ENCODE data around the gene APH1A.

Gene APH1A

GRCh38 chr1:150236614-150237100, 32.2 kb downstream of the APH1A start:
- DNase-seq (ENCODE audit: low spot score) (no peak), ATAC-seq (ENCODE audit: low read depth) (no peak)
- H3K36me3 ChIP-seq (ENCODE audit: low read depth) = peaks cover 2% of the 10 kb centered on the region
- TF ChIP-seq, protein P1, sequence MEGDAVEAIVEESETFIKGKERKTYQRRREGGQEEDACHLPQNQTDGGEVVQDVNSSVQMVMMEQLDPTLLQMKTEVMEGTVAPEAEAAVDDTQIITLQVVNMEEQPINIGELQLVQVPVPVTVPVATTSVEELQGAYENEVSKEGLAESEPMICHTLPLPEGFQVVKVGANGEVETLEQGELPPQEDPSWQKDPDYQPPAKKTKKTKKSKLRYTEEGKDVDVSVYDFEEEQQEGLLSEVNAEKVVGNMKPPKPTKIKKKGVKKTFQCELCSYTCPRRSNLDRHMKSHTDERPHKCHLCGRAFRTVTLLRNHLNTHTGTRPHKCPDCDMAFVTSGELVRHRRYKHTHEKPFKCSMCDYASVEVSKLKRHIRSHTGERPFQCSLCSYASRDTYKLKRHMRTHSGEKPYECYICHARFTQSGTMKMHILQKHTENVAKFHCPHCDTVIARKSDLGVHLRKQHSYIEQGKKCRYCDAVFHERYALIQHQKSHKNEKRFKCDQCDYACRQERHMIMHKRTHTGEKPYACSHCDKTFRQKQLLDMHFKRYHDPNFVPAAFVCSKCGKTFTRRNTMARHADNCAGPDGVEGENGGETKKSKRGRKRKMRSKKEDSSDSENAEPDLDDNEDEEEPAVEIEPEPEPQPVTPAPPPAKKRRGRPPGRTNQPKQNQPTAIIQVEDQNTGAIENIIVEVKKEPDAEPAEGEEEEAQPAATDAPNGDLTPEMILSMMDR (IDR thresholded peaks at IDR 0.05; ENCODE audit: poor library complexity, severe bottlenecking) = peak; percentile 43
- H3K4me1 ChIP-seq (ENCODE audit: insufficient read depth, poor library complexity, severe bottlenecking) = peaks cover 6% of the 10 kb centered on the region
- no peaks in the 10 kb centered on the region for H3K27me3 ChIP-seq (ENCODE audit: insufficient read depth, poor library complexity, severe bottlenecking)
- H3K9me3 ChIP-seq (ENCODE audit: severe bottlenecking) = no peaks in the 10 kb centered on the region
- peak overlapping the region; percentile 79 for H3K27ac ChIP-seq (ENCODE audit: poor library complexity, severe bottlenecking)
- peak overlapping the region; percentile 67 for H3K4me3 ChIP-seq (ENCODE audit: severe bottlenecking)

DNA sequence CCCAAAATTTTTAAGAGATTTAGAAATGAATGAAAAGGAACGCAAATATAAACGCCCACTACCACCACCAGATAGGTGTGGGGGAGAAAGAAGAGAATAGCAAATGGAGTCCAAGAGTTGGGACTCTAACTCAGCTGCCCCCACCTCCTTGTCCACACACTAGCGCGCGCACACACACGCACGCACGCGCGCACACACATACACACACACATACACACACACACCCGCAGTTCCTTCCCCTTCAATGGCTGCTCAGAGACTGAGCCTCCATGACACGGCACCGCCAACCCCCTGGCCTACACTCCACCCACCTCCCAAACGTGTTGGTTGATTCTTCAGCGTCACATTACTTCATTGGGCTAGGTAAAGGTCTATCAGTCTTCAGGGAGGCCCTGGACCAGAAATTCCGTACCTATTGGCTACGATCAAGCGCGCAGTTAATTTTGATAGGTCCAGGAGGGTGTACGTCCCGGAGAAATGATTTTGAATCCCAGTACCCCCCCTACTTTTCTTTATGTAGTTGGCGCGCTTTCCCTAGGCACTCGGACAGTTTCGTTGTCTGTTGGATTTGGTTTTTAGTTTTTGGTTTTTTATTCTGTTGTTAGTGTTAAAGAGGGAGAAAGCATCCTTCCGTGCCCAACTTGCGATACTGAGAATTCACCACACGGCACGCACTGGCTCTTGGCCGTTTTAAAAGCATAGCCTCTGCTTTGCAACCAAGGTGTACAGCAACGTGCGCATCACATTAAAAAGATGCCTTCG, 32.8 kb downstream of the APH1A start, which contains the start of gene ANP32E:
TSS of gene ANP32E (minus strand) at position 261 of the 762 bp plus-strand sequence. CDS start 326 bp downstream, outside the sequence.
- peak; percentile 95 for ATAC-seq (ENCODE audit: low read depth)
- H3K9me3 ChIP-seq (ENCODE audit: severe bottlenecking) = no peaks in the 10 kb centered on the region
- H3K36me3 ChIP-seq (ENCODE audit: low read depth) = peaks cover 8% of the 10 kb centered on the region
- peak within 1 kb of the TSS; percentile 79 for H3K27ac ChIP-seq (ENCODE audit: poor library complexity, severe bottlenecking)
- TF ChIP-seq, protein P1 (IDR thresholded peaks at IDR 0.05; ENCODE audit: poor library complexity, severe bottlenecking) = no peak
- peaks cover 6% of the 10 kb centered on the region for H3K4me1 ChIP-seq (ENCODE audit: insufficient read depth, poor library complexity, severe bottlenecking)
- DNase-seq (ENCODE audit: low spot score) = peak; percentile 92
- H3K27me3 ChIP-seq (ENCODE audit: insufficient read depth, poor library complexity, severe bottlenecking) = no peaks in the 10 kb centered on the region
- H3K4me3 ChIP-seq (ENCODE audit: severe bottlenecking) = peak within 1 kb of the TSS; percentile 67

DNA sequence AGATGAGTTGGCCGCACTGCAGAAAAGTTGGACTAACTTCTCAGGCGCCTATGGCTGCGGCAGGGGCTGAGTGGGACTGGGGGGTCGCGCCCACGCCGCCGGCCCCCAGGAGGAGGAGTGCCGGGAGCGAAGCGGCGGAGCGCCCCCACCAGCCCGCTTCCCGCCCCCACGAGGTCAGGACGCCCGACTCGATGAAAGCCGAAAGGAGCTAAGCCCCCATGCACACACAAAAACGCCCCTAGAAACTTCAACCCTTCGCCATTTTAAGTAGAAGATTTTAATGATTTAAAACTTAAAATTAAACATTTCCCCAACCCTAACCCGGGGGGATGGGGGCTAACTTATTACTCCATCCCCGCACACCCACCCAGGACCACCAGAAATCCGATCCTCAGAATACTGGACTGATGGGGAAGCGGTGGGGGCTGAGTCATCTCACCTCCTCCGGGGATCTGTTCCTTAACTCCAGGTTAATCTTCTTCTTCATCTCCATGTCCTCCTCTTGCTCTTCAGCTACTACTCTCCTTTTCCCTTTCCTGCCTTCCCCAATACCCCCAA, 33.4 kb downstream of the APH1A start:
- Histone ChIP-seq H3K36me3 (ENCODE audit: low read depth) (peaks cover 13% of the 10 kb centered on the region), H3K4me1 (ENCODE audit: insufficient read depth, poor library complexity, severe bottlenecking) (peaks cover 6% of the 10 kb centered on the region), H3K27ac (ENCODE audit: poor library complexity, severe bottlenecking) (peak overlapping the region; percentile 79), H3K9me3 (ENCODE audit: severe bottlenecking) (no peaks in the 10 kb centered on the region), H3K27me3 (ENCODE audit: insufficient read depth, poor library complexity, severe bottlenecking) (no peaks in the 10 kb centered on the region), H3K4me3 (ENCODE audit: severe bottlenecking) (peak overlapping the region; percentile 67)
- no peak for DNase-seq (ENCODE audit: low spot score)
- no peak for ATAC-seq (ENCODE audit: low read depth)
- TF ChIP-seq, protein P1 (IDR thresholded peaks at IDR 0.05; ENCODE audit: poor library complexity, severe bottlenecking) = peak; percentile 8

- TF ChIP-seq, protein P1 (IDR thresholded peaks at IDR 0.05; ENCODE audit: poor library complexity, severe bottlenecking) = no peak
- ATAC-seq (ENCODE audit: low read depth) = peak; percentile 37
Observed at GRCh38 chr1:150234566-150235293, 34.1 kb downstream of the APH1A start.

More at GRCh38 chr1:150234566-150235293, 34.1 kb downstream of the APH1A start:
- peak overlapping the region; percentile 67 for H3K4me3 ChIP-seq (ENCODE audit: severe bottlenecking)
- peaks cover 20% of the 10 kb centered on the region for H3K36me3 ChIP-seq (ENCODE audit: low read depth)
- DNase-seq (ENCODE audit: low spot score) = peak; percentile 77
- H3K27ac ChIP-seq (ENCODE audit: poor library complexity, severe bottlenecking) = peak overlapping the region; percentile 79
- H3K27me3 ChIP-seq (ENCODE audit: insufficient read depth, poor library complexity, severe bottlenecking) = no peaks in the 10 kb centered on the region
- H3K4me1 ChIP-seq (ENCODE audit: insufficient read depth, poor library complexity, severe bottlenecking) = peaks cover 6% of the 10 kb centered on the region
- no peaks in the 10 kb centered on the region for H3K9me3 ChIP-seq (ENCODE audit: severe bottlenecking)
